ENCODE results near the gene LRP2.

Gene LRP2

DNA sequence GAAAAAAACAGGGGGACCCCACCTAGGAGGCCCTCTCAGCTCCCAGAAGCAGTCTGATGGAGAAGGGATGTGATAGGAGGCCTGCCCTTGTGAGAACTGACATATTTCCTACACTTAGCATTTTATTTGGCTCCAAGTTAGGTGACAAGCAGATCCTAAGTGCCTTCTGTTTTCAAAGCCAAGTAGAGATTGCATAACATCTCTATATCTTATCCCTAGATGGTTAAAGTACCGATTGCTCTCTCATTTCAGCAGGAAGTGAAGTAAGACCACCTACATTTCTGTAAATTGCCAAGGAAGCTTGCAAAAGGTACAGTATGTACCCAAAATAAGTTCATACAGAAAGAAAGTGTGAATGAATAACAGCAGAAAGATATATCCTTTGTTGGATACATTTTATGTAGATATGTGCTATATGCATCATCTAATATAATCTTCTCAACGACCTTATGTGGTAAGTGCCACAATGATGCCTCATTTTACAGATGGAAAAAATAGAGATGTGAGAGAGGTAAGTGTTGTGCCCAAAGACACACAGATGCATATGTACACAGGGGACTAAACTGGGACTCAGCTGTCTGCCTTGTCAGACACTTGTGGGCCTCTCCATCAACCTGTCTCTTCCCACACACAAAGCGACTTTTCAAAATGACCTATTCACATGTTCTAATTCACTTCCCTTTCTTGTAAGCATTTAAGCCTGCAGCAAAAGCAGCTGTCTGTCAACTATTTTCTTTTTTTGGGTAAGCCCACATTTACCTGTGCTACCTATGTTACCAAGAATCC, 254.0 kb downstream of the LRP2 start:
- peaks cover 2% of the 10 kb centered on the region for H3K27me3 ChIP-seq (ENCODE audit: insufficient read depth, low read length)
- H3K9me3 ChIP-seq (ENCODE audit: low read length): no peaks in the 10 kb centered on the region
- H3K4me1 ChIP-seq (ENCODE audit: insufficient read depth, low read length): peaks cover 13% of the 10 kb centered on the region
- no peaks in the 10 kb centered on the region for H3K36me3 ChIP-seq (ENCODE audit: insufficient read depth, low read length)
- H3K4me3 ChIP-seq (ENCODE audit: low read length): no peak overlapping the region
- no peak overlapping the region for H2AFZ ChIP-seq (ENCODE audit: low read depth, low read length)

DNA sequence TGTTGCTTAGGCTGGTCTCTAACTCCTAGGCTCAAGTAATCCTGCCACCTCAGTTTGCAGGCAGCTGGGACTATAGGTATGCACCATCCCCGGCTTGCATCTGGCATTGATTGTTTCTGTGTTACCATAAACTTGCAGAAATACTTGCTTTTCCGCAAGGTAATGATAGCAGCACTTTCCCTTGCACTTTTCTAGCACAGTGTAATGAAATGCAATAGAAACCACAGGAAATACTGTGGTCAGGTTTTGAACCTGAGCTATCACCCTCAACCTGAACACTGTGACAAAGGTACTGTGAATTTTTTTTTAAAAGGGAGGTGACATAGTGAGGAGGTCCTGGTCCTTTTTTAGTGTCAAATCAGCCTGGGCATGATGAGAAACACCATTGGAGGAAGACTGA, 254.7 kb downstream of the LRP2 start:
- H3K4me3 ChIP-seq (ENCODE audit: low read length): no peak overlapping the region
- peaks cover 13% of the 10 kb centered on the region for H3K4me1 ChIP-seq (ENCODE audit: insufficient read depth, low read length)
- H2AFZ ChIP-seq (ENCODE audit: low read depth, low read length): no peak overlapping the region
- no peaks in the 10 kb centered on the region for H3K9me3 ChIP-seq (ENCODE audit: low read length)
- H3K36me3 ChIP-seq (ENCODE audit: insufficient read depth, low read length): no peaks in the 10 kb centered on the region
- H3K27me3 ChIP-seq (ENCODE audit: insufficient read depth, low read length): peaks cover 2% of the 10 kb centered on the region

DNA sequence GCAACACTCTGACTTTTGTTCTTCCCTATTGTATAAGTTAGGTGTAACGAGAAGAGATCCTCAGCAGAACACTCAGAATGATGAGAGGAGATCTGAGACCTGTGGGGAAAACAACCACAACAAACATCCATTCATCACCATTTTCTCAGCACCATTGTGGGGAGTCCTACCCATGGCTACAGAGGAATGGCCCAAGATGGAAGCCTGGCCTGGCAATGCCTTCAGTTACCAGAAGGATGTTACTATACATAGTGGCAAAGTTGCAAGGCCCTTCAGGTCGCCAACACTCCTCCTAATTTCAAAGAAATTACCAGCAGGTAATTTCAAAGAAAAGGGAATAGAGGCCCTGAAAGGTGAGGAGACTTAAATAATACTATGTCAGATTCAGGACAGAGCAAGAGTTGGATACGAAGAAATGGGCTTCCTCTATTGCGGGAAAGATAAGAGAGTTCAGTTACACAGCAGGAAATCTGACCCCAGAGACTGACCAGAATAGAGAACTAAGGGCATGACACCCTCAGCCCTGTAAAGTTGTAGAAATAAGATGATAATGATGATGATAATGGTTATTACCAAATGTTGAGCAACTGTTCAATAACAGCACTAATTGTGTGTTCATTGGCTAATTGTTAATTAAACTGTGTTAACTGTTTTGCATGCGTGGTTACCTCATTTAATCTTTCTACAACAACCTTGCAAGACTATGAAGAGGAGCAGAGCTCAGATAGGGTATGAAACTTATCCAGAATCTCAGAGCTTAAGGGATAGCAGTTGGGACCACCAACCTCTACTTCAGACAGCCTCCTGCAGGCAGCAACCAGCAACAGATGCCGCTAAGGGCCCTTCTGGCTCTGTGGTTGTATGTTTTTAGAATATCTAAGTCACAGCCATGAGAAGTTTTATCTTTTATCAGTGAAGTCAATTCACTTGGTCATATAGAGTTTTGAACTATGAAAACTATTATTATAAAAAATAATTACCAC, 255.5 kb downstream of the LRP2 start:
- peaks cover 13% of the 10 kb centered on the region for H3K4me1 ChIP-seq (ENCODE audit: insufficient read depth, low read length)
- no peak overlapping the region for H3K4me3 ChIP-seq (ENCODE audit: low read length)
- H3K27me3 ChIP-seq (ENCODE audit: insufficient read depth, low read length): peaks cover 2% of the 10 kb centered on the region
- no peak overlapping the region for H2AFZ ChIP-seq (ENCODE audit: low read depth, low read length)
- H3K9me3 ChIP-seq (ENCODE audit: low read length): no peaks in the 10 kb centered on the region
- H3K36me3 ChIP-seq (ENCODE audit: insufficient read depth, low read length): no peaks in the 10 kb centered on the region

DNA sequence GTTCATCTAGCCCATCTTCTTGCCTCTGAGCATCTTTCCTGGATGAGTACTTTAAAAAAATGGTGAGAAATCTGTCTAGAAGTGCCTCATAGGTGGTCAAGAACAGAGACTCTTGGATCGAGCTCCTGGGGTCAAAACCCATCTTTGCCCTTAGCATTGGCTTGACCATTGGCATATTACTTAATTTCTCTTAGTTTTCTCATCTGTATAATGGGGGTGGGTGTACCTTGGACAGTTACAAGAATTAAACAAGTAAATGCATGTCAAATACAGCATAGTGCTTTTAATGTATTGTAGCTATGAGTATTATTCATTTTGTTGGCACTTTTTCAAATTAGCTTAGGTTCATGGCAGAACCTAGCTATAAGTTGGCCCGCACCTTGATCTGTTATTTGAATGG, 256.2 kb downstream of the LRP2 start:
- Histone ChIP-seq H3K9me3 (ENCODE audit: low read length) (no peaks in the 10 kb centered on the region), H3K4me1 (ENCODE audit: insufficient read depth, low read length) (peaks cover 13% of the 10 kb centered on the region), H2AFZ (ENCODE audit: low read depth, low read length) (no peak overlapping the region), H3K36me3 (ENCODE audit: insufficient read depth, low read length) (no peaks in the 10 kb centered on the region), H3K4me3 (ENCODE audit: low read length) (no peak overlapping the region), H3K27me3 (ENCODE audit: insufficient read depth, low read length) (peaks cover 2% of the 10 kb centered on the region)

DNA sequence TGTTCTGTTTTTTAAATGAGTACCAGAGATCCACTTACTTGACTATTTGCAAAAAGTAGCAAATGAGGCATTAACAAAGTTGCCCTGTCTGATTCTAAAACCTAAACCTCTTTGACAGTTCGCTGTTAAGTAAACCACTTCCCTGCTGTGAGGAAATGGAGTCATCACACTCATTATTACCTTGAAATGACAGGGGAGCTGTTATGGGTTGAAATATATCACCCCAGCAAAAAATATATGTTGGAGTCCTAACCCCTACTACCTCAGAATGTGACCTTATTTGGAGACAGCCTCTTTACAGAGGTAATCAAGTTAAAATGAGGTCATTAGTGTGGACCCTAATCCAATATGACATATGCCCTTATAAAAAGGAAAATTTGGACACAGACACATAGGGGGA, 256.9 kb downstream of the LRP2 start:
- H3K36me3 ChIP-seq (ENCODE audit: insufficient read depth, low read length): no peaks in the 10 kb centered on the region
- H3K4me3 ChIP-seq (ENCODE audit: low read length): no peak overlapping the region
- H3K9me3 ChIP-seq (ENCODE audit: low read length): no peaks in the 10 kb centered on the region
- peaks cover 7% of the 10 kb centered on the region for H3K4me1 ChIP-seq (ENCODE audit: insufficient read depth, low read length)
- no peak overlapping the region for H2AFZ ChIP-seq (ENCODE audit: low read depth, low read length)
- peaks cover 2% of the 10 kb centered on the region for H3K27me3 ChIP-seq (ENCODE audit: insufficient read depth, low read length)

DNA sequence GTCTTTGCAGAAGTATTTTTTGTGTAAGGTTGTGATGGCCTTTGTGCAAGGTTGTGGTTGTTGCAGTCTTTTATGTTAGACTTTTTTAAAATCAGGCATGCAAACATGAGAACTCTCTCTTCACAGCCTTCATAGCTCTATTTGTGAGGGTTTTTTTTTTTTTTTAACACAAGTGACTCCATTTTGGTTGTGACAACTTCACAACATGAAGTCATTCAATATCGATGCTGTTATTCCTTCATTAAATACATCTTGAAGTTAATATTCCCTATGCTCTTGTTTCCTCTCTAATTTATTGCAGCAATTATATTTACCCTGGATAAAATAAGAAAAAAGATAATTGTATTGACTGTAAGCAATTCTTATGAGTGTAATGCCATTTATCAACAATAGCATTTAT, 257.5 kb downstream of the LRP2 start:
- H3K4me3 ChIP-seq (ENCODE audit: low read length): no peak overlapping the region
- H2AFZ ChIP-seq (ENCODE audit: low read depth, low read length): no peak overlapping the region
- H3K27me3 ChIP-seq (ENCODE audit: insufficient read depth, low read length): peaks cover 2% of the 10 kb centered on the region
- peaks cover 3% of the 10 kb centered on the region for H3K4me1 ChIP-seq (ENCODE audit: insufficient read depth, low read length)
- H3K9me3 ChIP-seq (ENCODE audit: low read length): no peaks in the 10 kb centered on the region
- H3K36me3 ChIP-seq (ENCODE audit: insufficient read depth, low read length): no peaks in the 10 kb centered on the region

DNA sequence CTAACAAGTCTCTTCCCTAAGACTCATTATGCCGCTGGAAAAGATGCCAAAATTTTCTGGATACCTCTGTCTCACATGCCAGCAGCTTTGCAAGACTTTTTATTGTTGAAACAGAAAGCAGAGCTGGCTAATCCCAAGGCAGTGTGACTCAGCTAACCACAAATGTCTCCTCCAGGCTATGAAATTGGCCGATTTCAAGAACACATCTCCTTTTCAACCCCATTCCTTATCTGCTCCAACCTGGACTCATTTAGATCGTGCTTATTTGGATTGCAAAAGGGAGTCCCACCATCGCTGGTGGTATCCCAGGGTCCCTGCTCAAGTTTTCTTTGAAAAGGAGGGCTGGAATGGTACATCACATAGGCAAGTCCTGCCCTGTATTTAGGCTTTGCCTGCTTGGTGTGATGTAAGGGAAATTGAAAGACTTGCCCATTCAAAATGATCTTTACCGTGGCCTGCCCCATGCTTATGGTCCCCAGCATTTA, 266.7 kb downstream of the LRP2 start:
- Histone ChIP-seq H3K27me3 (ENCODE audit: insufficient read depth, low read length) (peaks cover 3% of the 10 kb centered on the region), H3K9me3 (ENCODE audit: low read length) (no peaks in the 10 kb centered on the region), H3K4me1 (ENCODE audit: insufficient read depth, low read length) (no peaks in the 10 kb centered on the region), H3K4me3 (ENCODE audit: low read length) (no peak overlapping the region), H2AFZ (ENCODE audit: low read depth, low read length) (no peak overlapping the region), H3K36me3 (ENCODE audit: insufficient read depth, low read length) (no peaks in the 10 kb centered on the region)

DNA sequence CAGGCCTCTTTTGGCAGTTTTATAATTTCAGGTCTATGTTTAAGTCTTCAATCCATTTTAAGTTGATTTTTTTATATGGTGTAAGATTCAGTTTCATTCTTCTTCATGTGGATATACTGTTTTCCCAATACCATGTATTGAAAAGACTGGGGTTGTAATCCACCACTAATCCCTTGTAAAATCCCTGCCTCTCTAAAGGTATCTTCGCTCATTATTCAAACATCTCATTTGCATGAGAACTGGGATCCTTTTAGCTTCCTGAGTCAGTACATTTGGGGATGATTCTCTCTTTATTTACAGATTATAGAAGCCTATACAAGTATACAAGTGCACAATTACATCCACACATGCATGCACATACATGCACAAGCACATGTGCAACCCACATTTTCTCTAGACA, 267.7 kb downstream of the LRP2 start:
- H3K9me3 ChIP-seq (ENCODE audit: low read length): no peaks in the 10 kb centered on the region
- H3K4me1 ChIP-seq (ENCODE audit: insufficient read depth, low read length): no peaks in the 10 kb centered on the region
- no peak overlapping the region for H3K4me3 ChIP-seq (ENCODE audit: low read length)
- H3K27me3 ChIP-seq (ENCODE audit: insufficient read depth, low read length): peaks cover 3% of the 10 kb centered on the region
- H2AFZ ChIP-seq (ENCODE audit: low read depth, low read length): no peak overlapping the region
- no peaks in the 10 kb centered on the region for H3K36me3 ChIP-seq (ENCODE audit: insufficient read depth, low read length)

DNA sequence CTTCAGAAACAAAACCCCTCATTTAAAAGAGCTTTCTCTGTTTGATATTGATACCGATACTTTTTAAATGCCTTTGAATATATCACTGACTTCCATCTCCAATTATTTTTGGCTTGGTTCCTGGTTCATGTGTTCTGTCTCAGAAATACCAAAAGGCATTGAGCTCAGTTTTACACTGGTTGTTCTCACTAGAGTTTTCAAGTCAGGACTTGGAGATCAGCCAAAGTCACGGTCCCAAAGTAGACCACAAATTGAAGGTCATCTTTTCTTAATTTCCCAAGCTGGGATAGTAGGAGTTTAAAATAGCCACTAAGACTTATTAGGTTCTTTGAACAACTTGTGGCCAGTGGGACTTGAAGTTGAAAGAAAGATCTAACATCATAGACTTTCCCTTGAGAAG, 268.8 kb downstream of the LRP2 start:
- no peaks in the 10 kb centered on the region for H3K36me3 ChIP-seq (ENCODE audit: insufficient read depth, low read length)

DNA sequence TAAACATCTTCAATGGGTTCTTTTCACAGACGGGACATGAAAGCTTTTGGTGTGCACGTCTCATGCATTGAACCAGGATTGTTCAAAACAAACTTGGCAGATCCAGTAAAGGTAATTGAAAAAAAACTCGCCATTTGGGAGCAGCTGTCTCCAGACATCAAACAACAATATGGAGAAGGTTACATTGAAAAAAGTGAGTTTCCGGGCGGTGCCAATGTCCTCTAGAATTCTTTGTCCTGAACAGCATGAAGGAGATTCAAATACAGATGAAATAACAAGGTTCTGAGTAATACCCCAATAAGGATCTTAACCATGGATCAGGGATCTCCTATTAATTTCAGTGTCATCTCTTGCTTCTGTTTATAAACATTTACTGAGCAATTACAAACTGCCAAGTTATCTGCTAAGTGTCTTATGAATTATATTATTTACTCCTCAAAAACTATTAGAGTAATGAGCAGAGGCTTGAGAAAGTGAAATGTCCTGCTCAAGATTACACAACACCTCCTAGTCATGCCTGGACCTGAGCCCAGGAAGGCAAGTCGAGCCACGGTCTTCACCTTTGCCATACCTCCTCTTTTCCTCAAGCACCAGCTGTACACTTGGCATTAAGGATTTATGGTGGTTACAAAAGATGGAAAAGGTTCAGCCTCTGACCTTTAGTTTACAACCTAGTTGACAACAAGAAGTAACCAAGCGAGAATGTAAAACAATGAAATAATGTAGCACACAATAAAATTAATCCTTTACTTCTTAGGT, 270.4 kb downstream of the LRP2 start:
- peaks cover 3% of the 10 kb centered on the region for H3K27me3 ChIP-seq (ENCODE audit: insufficient read depth, low read length)

More for the DNA sequence above, 268.8 kb downstream of the LRP2 start:
- Histone ChIP-seq H3K4me1 (ENCODE audit: insufficient read depth, low read length) (no peaks in the 10 kb centered on the region), H2AFZ (ENCODE audit: low read depth, low read length) (no peak overlapping the region), H3K4me3 (ENCODE audit: low read length) (no peak overlapping the region), H3K27me3 (ENCODE audit: insufficient read depth, low read length) (peaks cover 3% of the 10 kb centered on the region), H3K9me3 (ENCODE audit: low read length) (no peaks in the 10 kb centered on the region)

DNA sequence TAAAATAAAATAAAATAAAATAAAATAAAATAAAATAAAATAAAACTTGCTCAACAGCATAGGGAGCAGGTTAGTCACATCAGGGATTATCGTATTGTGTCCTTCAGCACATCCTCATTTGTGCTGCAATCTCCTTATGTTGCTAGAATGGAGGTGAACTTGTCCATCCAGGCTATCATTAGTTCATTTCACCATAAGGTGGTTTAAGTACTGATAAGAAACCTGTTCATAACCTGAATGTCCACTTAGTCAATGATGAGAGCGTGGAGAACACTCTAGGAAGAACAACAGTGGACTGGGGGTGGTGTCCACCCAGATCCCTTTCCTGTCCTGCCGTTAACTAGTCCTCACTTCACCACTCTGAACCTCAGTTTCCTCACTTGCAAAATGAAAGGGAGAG, 271.1 kb downstream of the LRP2 start:
- peaks cover 3% of the 10 kb centered on the region for H3K27me3 ChIP-seq (ENCODE audit: insufficient read depth, low read length)
- H3K4me1 ChIP-seq (ENCODE audit: insufficient read depth, low read length): no peaks in the 10 kb centered on the region
- H3K9me3 ChIP-seq (ENCODE audit: low read length): no peaks in the 10 kb centered on the region
- no peak overlapping the region for H2AFZ ChIP-seq (ENCODE audit: low read depth, low read length)
- H3K4me3 ChIP-seq (ENCODE audit: low read length): no peak overlapping the region
- no peaks in the 10 kb centered on the region for H3K36me3 ChIP-seq (ENCODE audit: insufficient read depth, low read length)

More for the DNA sequence above, 270.4 kb downstream of the LRP2 start:
- Histone ChIP-seq H3K4me3 (ENCODE audit: low read length) (no peak overlapping the region), H3K36me3 (ENCODE audit: insufficient read depth, low read length) (no peaks in the 10 kb centered on the region), H2AFZ (ENCODE audit: low read depth, low read length) (no peak overlapping the region), H3K4me1 (ENCODE audit: insufficient read depth, low read length) (no peaks in the 10 kb centered on the region), H3K9me3 (ENCODE audit: low read length) (no peaks in the 10 kb centered on the region)

DNA sequence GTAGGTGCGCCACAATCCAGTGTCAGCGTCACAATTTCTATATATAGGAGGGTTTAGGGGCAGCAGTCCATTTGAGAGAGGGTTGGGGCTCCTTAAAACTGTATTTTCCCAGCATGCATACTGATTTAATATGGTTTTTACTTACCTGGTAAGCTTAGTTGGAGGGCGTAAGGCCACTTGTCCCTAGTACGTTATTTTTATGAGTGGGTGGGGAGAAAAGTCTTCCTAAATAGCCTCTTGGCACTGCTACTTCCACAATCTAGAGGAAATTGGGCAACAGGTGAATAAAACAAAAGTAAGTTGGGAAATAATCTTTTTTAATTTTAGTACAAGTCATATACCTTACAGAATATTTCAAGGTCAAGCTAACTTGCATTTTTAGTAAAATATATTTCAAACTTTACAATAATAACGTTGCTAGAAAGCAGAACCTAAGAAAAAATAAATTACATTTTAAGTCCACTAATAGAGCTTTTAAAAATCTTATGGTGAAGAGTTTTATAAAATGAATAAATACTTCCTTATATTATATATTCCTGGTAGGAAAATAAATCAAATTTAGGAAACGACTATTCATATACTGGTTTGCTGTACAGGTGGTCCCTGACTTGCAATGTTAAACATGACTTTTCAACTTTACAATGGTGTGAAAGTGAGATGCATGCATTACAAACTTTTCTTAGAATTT, 272.1 kb downstream of the LRP2 start:
- Histone ChIP-seq H3K4me1 (ENCODE audit: insufficient read depth, low read length) (no peaks in the 10 kb centered on the region), H3K4me3 (ENCODE audit: low read length) (no peak overlapping the region), H3K27me3 (ENCODE audit: insufficient read depth, low read length) (peaks cover 3% of the 10 kb centered on the region), H3K9me3 (ENCODE audit: low read length) (no peaks in the 10 kb centered on the region), H3K36me3 (ENCODE audit: insufficient read depth, low read length) (no peaks in the 10 kb centered on the region), H2AFZ (ENCODE audit: low read depth, low read length) (no peak overlapping the region)
